Natural killer cell (primary cell): ENCODE measurements around the gene APBA2. TPM values are rescaled to one million over a fixed set of nuclear protein-coding genes. Genes with fewer than 3 reads are reported as not detected.
"Not testable (repeated sequence)": the region's sequence is repeated elsewhere in the genome, so short reads cannot be mapped to it uniquely, and the experiment has no call there.

Experiments used
- ATAC-seq, 3 donors: fragments of 150-1000 bp in 2 of 3; fragments of 200-7000 bp in 1 of 3; cut with Tn5 transposase; 1 replicate in 1 of 3; 2 replicates in 2 of 3; pipeline ENCODE4 v1.10.0; 2021; ENCODE audit warnings: mild to moderate bottlenecking in 2 of 3, moderate library complexity in 2 of 3
- DNase-seq, 2 donors: peaks; one replicate each; pipeline versions ENCODE4 v3.0.0 to v3.0.0-alpha.2; 2013 to 2021; ENCODE audit warnings: mixed read lengths in 1 of 2
- H3K27ac ChIP-seq: one replicate; pipeline ENCODE4 v1.5.1; 2013; ENCODE audit warnings: mild to moderate bottlenecking, low read length
- H3K27me3 ChIP-seq: one replicate; pipeline ENCODE4 v1.6.1; 2013; ENCODE audit warnings: low read length; ENCODE audit not compliant: control insufficient read depth, insufficient read depth
- H3K36me3 ChIP-seq: one replicate; pipeline ENCODE4 v1.6.1; 2013; ENCODE audit warnings: low read length; ENCODE audit not compliant: control insufficient read depth, insufficient read depth
- H3K4me1 ChIP-seq: one replicate; pipeline ENCODE4 v1.6.1; 2013; ENCODE audit warnings: low read length; ENCODE audit not compliant: control insufficient read depth, insufficient read depth
- H3K4me3 ChIP-seq: one replicate; pipeline ENCODE4 v1.5.1; 2013; ENCODE audit warnings: low read length
- H3K9me3 ChIP-seq: one replicate; pipeline ENCODE4 v1.6.1; 2013; ENCODE audit warnings: low read length; ENCODE audit not compliant: control insufficient read depth, insufficient read depth
- H3K27ac Mint-ChIP-seq, 2 donors: one replicate each; pipeline ENCODE4 v1.8.0; 2022; ENCODE audit warnings: mild to moderate bottlenecking in 2 of 2, mixed read lengths in 2 of 2, moderate library complexity in 1 of 2
- H3K27me3 Mint-ChIP-seq, 2 donors: one replicate each; pipeline ENCODE4 v1.8.0; 2022; ENCODE audit warnings: low read depth in 2 of 2, mixed read lengths in 2 of 2
- H3K36me3 Mint-ChIP-seq: one replicate; pipeline ENCODE4 v1.8.0; 2022; ENCODE audit warnings: mixed read lengths
- H3K4me1 Mint-ChIP-seq, 2 donors: one replicate each; pipeline ENCODE4 v1.8.0; 2022; ENCODE audit warnings: mixed read lengths in 2 of 2
- H3K4me3 Mint-ChIP-seq: one replicate; pipeline ENCODE4 v1.8.0; 2022; ENCODE audit warnings: mild to moderate bottlenecking, moderate library complexity, mixed read lengths
- H3K9me3 Mint-ChIP-seq, 2 donors: one replicate each; pipeline ENCODE4 v1.8.0; 2022; ENCODE audit warnings: mixed read lengths in 2 of 2
- CTCF ChIP-seq: fragments of 200-600 bp; IDR thresholded peaks from one replicate; pipeline ENCODE4 v1.8.0; 2022; ENCODE audit warnings: antibody characterized with exemption
- WGBS: methylation state at CpG from one replicate; pipeline ENCODE4 v1.1.7; 2013; ENCODE audit warnings: missing lambda C conversion rate; ENCODE audit not compliant: insufficient coverage; 5-methylcytosine and 5-hydroxymethylcytosine counted together
- intact Hi-C: fragments of 100-400 bp; cut with micrococcal nuclease; formaldehyde crosslinking; loops from one replicate; pipeline ENCODE4 v1.14.2; 2022
- total RNA-seq, 4 donors: library from RNA; stranded (reverse); fragments of 120-200 nt in 1 of 4; gene quantifications; one replicate each; pipeline versions ENCODE4 v1.2.3 to v1.2.4, GENCODE V29; 2013 to 2022

APBA2 gene
- total RNA-seq, 3 donors from 2014 or later (not counting 1 experiment from before 2014, with no cell fraction given): 96.4 to 119 (median 97.9) TPM

GRCh38 chr15:28848521-28848920 lies 37.3 kb upstream of the APBA2 start, which contains the start of gene GOLGA6L7:
GOLGA6L7 (minus strand) TSS chr15:28848644; CDS start chr15:28848549, 95 bp downstream.
- H3K27me3 Mint-ChIP-seq, H3K9me3 Mint-ChIP-seq, H3K4me3 Mint-ChIP-seq, H3K27ac ChIP-seq, H3K27ac Mint-ChIP-seq, H3K4me1 ChIP-seq, H3K9me3 ChIP-seq, ATAC-seq, H3K4me1 Mint-ChIP-seq, H3K36me3 Mint-ChIP-seq, H3K36me3 ChIP-seq, H3K4me3 ChIP-seq, H3K27me3 ChIP-seq, intact Hi-C loops: not testable (repeated sequence)
- WGBS: 98% methylated on average over 10 of the region's 13 CpGs
- DNase-seq: peak in 1 of 2 donors; percentile 12

- H3K36me3 Mint-ChIP-seq, H3K36me3 ChIP-seq, H3K27me3 ChIP-seq, intact Hi-C loops, H3K9me3 Mint-ChIP-seq, H3K4me1 Mint-ChIP-seq, DNase-seq, H3K9me3 ChIP-seq, H3K27me3 Mint-ChIP-seq, H3K4me3 ChIP-seq, H3K4me3 Mint-ChIP-seq, H3K27ac Mint-ChIP-seq, H3K4me1 ChIP-seq, ATAC-seq, H3K27ac ChIP-seq: not testable (repeated sequence)
- 94% methylated on average over 1 of the region's 17 CpGs for WGBS
Measured at GRCh38 chr15:28849271-28849670, 36.5 kb upstream of the APBA2 start.

- H3K27me3 Mint-ChIP-seq, intact Hi-C loops, H3K27ac Mint-ChIP-seq, H3K36me3 ChIP-seq, H3K27ac ChIP-seq, H3K9me3 ChIP-seq, H3K9me3 Mint-ChIP-seq, DNase-seq, H3K4me1 Mint-ChIP-seq, H3K4me3 Mint-ChIP-seq, H3K4me1 ChIP-seq, ATAC-seq, H3K4me3 ChIP-seq, H3K36me3 Mint-ChIP-seq, H3K27me3 ChIP-seq: not testable (repeated sequence)
- 95% methylated on average over 27 of the region's 31 CpGs for WGBS
Measured at GRCh38 chr15:28849766-28850165, 36.0 kb upstream of the APBA2 start.

GRCh38 chr15:28853654-28854053 lies 32.1 kb upstream of the APBA2 start:
- WGBS: 87% methylated on average over 4 of the region's 5 CpGs
- H3K36me3 ChIP-seq, DNase-seq, H3K4me1 Mint-ChIP-seq, H3K27ac Mint-ChIP-seq, H3K27me3 Mint-ChIP-seq, H3K9me3 ChIP-seq, H3K36me3 Mint-ChIP-seq, H3K27ac ChIP-seq, ATAC-seq, H3K4me3 Mint-ChIP-seq, H3K9me3 Mint-ChIP-seq, H3K4me3 ChIP-seq, intact Hi-C loops, H3K27me3 ChIP-seq, H3K4me1 ChIP-seq: not testable (repeated sequence)

- ATAC-seq, H3K9me3 Mint-ChIP-seq, H3K27me3 Mint-ChIP-seq, H3K27me3 ChIP-seq, H3K4me1 ChIP-seq, H3K4me1 Mint-ChIP-seq, intact Hi-C loops, H3K27ac ChIP-seq, H3K4me3 Mint-ChIP-seq, DNase-seq, H3K9me3 ChIP-seq, H3K36me3 ChIP-seq, H3K4me3 ChIP-seq, H3K36me3 Mint-ChIP-seq, H3K27ac Mint-ChIP-seq: not testable (repeated sequence)
- WGBS: no CpG with 5 or more reads among the region's 2 CpGs
Measured at GRCh38 chr15:28854578-28854977, 31.2 kb upstream of the APBA2 start.

- no peak overlapping the region for H3K4me3 Mint-ChIP-seq
- intact Hi-C loops: no loop called here
- no peak for DNase-seq
- H3K36me3 Mint-ChIP-seq: no peaks in the 10 kb centered on the region
- Histone ChIP-seq H3K27me3 (no peaks in the 10 kb centered on the region), H3K4me3 (no peak overlapping the region), H3K9me3 (no peaks in the 10 kb centered on the region), H3K4me1 (no peaks in the 10 kb centered on the region), H3K36me3 (no peaks in the 10 kb centered on the region), H3K27ac (no peak overlapping the region)
- TF ChIP-seq CTCF: no peak
- no peak for ATAC-seq
- H3K27ac Mint-ChIP-seq: no peak overlapping the region
- no peaks in the 10 kb centered on the region for H3K4me1 Mint-ChIP-seq
- no peaks in the 10 kb centered on the region for H3K9me3 Mint-ChIP-seq
- no peaks in the 10 kb centered on the region for H3K27me3 Mint-ChIP-seq
- WGBS: 94% methylated on average over 16 of the region's 16 CpGs
Measured at GRCh38 chr15:28861031-28861534, 24.7 kb upstream of the APBA2 start.

GRCh38 chr15:28861589-28862293 lies 24.0 kb upstream of the APBA2 start:
- H3K36me3 ChIP-seq, H3K36me3 Mint-ChIP-seq, H3K9me3 Mint-ChIP-seq, H3K27me3 ChIP-seq, H3K27ac ChIP-seq, ATAC-seq, H3K9me3 ChIP-seq, H3K4me3 Mint-ChIP-seq, H3K4me1 Mint-ChIP-seq, H3K27ac Mint-ChIP-seq, H3K4me1 ChIP-seq, intact Hi-C loops, H3K27me3 Mint-ChIP-seq, DNase-seq, H3K4me3 ChIP-seq: not testable (repeated sequence)
- WGBS: 89% methylated on average over 11 of the region's 11 CpGs
